ENCODE results near the gene RNF227. TPM values are rescaled to one million over a fixed set of nuclear protein-coding genes. Genes with fewer than 3 reads are reported as not detected.

RNF227 gene
- total and polyA plus RNA-seq, 2 of the 8 experiments (the other 6 are each of a cell fraction or from before 2014, with no cell fraction given), result 0.63 to 1.7 TPM

- TF ChIP-seq TBP (IDR thresholded peaks at IDR 0.05; ENCODE audit: low read depth, low read length), result no peak
- TF ChIP-seq TEAD4 (IDR thresholded peaks at IDR 0.05; ENCODE audit: low read depth, low read length), result no peak
- no peak for TF ChIP-seq CBX5 (IDR thresholded peaks at IDR 0.05; ENCODE audit: low read depth, low read length)
- no peak for TF ChIP-seq YY1 (IDR thresholded peaks at IDR 0.05; ENCODE audit: low read depth, low read length)
- TF ChIP-seq NRF1 (IDR thresholded peaks at IDR 0.05; ENCODE audit: low read depth, low read length), result no peak
- no peak for TF ChIP-seq KDM5A (IDR thresholded peaks at IDR 0.05; ENCODE audit: low read length)
Measured at GRCh38 chr17:7894866-7895265, 21.2 kb downstream of the RNF227 start (continued).

All from H1 (cell line).